NCI-H2196 (cell line): ENCODE results near the gene TMEM170A.
"Not testable (repeated sequence)": the region's sequence is repeated elsewhere in the genome, so short reads cannot be mapped to it uniquely, and the experiment has no call there.

Experiments
- DNase-seq: peaks from one replicate; lab custom pipeline; 2025; ENCODE audit not compliant: unreplicated experiment; lab: John Stamatoyannopoulos, UW

The TMEM170A gene

DNA sequence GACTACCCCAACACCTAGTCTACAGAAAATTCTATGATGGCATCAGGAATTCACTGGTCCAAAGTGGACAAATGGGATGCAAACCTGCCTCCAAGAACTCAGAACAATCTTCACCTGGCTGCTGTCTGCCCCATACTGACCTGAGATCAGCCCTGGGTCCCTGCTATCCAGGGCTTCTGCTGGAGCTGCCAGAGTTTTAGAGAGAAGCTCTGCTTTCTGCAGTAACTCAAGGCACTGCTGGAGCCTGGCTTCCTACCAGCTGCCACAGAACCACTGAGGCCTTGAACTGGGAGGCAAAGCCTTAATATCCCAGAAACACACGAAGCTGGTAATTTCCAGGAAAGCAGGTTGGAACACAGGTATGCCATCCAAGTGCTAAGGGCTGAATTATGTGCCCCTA lies 7.5 kb downstream of the TMEM170A start:
- DNase-seq: no peak

DNA sequence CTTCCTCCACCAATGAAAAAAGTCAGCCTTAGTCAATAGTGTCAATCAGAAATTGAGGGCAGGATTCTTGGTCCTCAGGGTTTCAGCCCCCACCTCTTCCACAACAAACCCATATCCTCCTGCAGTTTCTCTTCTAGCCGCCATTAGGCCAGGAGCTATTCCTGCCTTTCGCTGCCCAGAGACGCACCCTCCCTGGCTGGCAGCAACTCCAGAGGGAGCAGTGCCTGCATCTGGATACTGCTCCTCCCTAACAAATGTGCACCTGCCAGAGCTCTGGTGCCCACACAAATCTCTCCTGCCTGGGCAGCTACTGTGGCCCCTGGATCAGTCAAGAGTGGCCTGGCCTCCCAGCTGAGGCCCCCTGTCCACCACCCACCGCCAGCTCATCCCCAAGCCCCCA lies 8.0 kb downstream of the TMEM170A start:
- not testable (repeated sequence) for DNase-seq

DNA sequence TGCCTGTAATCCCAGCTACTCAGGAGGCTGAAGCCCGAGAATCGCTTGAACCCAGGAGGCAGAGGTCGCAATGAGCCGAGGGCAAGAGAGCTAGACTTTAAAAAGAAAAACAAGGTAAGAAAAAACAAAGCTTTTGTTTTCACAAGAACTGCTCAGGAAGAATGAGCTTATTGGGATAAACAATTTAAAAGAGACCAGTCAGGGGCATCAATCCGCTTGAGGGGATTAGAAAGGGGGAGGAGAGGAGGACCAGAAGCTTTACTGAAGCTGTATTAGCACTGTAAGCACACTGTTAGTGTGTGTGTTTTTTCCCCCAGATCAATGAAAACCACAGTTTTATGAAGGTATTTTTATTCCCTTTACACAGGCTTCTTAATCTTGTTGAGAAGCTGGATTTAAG lies 8.8 kb downstream of the TMEM170A start:
- DNase-seq: no peak

DNA sequence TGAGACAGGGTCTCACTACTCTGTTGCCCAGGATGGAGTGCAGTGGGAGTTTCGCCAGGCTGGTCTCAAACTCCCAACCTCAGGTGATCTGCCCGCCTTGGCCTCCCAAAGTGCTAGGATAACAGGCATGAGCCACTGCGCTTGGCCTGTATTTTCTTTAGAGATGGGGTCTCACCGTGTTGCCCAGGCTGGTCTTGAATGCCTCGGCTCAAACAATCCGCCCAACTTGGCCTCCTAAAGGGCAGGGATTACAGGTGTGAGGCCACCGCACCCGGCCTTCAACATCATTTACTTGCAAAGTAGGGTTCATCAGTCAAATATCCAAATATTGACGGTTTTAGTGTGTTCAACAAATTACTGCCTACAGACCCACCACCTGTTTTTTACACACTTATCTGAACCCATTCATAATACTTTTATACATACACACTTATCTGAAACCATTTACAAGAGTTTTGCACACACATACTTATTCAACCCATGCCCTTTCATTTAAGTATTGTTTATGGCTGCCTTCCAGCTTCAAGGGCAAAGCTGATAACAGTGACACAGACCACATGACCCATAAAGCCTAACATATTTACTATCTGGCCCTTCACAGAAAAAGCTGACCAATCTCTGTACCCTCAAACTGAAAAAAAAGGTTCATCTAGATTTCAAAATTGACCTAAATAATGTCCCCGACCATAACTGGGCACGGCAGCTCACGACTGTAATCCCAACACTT lies 11.9 kb downstream of the TMEM170A start:
- DNase-seq: no peak

DNA sequence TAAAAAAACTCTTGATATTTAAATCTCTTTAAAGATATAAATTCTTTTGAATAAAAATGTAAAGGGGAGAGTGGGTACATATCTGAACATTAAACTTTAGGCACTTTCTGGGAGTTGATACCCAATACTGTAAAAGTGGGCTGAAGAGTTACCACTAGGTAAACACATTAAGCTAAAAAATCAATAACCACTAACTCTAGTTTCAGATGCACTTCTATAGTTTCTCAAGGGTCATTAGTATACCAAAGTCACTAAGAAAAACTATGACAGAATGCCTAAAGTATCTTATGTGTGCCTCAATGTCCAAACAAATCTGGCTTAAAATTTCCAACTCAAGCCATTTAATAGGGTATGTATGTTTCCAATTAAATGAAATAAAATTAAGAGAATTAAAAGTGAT lies 18.1 kb downstream of the TMEM170A start:
- no peak for DNase-seq

DNA sequence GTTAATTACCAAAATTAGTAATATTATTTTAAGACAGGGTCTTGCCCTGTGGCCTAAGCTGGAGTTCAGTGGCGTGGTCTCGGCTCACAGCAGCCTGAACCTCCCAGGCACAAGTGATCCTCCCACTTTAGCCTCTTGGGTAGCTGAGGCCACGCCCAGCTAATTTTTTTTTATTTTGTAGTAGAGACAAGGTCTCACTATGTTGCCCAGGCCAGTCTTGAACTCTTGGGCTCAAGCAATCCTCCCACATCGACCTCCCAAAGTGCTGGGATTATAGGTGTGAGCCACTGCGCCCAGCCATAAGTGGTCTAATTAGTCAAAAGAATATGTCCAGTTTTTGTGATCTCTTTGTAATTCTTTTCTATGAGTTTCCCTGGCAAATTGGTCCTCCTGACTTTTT lies 19.2 kb downstream of the TMEM170A start:
- DNase-seq: no peak

DNA sequence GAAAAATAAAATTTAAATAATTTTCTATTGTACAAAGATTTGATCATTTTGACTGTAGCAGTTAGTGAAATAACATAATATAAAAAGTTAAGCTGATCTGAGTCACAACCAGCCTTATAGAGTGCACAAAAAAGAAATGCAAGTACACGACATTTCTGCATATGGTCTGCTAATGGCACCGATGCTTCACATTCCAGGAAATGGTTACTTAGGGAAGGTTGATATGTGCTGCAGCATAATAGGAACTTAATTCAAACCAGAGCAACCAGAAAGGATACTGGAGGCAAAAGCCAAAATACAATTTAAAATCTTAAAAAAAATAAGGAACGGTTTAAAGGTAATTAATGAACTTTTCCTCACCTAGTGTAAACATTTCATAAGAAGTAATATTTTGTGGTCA lies 21.2 kb downstream of the TMEM170A start:
- DNase-seq: no peak

DNA sequence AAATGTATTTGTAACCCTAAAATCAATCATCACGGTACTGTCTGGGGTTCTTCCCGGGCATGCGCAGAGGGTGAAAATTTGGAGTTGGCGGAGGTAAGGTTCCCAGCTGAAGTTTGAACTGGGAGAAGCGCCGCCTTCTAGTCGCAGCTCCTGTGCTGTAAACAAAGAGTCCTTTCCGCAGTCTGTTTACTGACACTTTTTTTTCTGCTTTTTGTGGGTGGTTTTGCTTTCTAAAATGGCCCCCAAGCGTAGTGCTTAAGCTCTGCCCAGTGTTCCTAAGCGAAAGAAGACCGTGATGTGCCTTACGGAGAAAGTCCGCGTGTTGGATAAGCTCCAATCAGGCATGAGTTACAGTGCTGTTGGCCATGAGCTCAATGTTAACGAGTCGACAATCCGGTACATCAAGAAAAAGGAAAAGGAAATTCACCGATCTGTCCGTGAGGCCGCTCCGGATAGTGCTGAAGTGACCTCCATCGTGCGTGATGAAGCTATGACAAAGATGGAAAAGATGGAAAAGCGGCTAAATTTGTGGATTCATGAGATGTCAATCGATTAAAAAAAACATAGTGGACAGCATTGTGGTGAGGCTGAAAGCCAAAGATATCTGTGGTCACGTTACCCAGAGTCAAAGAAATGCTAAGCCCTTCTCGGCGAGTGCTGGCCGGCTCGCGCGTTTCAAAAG lies 30.6 kb downstream of the TMEM170A start:
- peak; percentile 71 for DNase-seq

DNA sequence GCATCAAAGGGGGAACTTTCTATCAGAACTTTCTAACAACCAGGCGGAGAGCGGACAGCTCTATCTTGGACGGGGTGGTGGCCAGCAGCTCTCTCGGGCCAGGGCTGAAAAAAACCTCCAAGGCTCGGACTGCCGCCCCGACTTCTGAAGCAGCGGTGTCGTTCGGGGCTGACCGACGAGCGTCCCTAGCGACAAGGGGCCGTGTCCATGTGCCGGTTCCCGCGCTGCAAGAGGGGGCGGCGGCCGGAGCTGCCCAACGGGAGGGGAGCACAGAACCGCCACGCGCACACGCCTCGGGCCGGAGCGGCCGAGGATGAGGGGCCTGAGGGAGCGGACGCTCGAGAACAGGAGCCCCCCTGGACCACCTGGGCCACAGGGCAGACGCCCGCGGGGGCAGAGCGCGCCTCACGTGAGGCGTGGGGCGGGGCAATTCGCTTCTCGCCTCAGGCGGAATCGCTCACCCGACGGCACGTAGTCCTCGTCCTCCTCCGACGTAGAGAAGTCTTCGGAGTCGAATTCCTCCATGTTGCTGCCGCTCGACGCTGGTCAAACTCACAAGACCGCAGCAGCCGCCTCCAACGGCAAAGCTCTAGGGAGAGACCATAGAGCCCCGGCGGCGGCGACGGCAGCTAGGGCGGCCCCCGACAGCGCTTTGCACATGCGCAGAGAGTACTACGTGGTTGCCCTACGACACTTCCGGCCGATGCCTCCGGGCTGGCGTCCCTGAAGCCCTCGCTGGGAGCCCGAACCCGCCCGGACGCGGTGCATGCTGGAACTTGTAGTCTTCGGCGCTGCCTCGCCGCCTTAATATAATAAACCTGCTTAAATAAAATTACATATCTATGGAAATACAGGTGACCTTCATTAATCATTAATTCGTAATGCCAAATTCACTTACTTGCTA lies 31.4 kb downstream of the TMEM170A start, which contains the start of gene CFDP1:
CFDP1 (minus strand) TSS at position 676 of the 904 bp plus-strand sequence; CDS start at position 525, 151 bp downstream.
- peak; percentile 83 for DNase-seq

DNA sequence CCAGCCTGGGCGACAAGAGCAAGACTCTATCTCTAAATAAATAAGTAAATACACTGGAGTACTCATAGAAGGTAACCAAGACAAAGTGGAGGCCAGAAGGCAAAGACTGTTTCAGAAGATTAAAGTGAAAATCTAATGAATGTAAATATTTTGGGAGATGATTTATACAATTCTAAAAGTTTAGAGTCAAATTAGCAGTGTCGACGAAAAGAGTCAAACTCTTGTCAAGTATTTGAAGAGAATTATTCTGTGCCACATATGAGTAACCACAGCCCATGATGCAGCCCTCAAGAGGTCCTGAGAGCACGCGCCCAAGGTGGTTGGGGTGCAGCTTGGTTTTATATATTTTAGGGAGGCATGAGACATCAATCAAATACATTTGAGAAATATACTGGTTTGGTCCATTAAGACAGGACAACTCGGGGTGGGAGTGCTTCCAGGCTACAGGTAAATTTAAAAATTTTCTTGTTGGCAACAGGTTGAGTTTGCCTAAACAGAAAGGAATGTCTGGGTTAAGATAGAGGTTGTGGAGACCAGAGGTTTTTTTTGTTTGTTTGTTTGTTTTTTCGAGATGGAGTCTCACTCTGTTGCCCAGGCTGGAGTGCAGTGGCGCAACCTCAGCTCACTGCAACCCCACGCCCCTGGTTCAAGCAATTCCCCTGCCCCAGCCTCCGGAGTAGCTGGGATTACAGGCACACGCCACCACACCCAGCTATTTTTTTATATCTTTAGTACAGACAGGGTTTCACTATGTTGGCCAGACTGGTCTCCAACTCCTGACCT lies 34.7 kb downstream of the TMEM170A start:
- no peak for DNase-seq

DNA sequence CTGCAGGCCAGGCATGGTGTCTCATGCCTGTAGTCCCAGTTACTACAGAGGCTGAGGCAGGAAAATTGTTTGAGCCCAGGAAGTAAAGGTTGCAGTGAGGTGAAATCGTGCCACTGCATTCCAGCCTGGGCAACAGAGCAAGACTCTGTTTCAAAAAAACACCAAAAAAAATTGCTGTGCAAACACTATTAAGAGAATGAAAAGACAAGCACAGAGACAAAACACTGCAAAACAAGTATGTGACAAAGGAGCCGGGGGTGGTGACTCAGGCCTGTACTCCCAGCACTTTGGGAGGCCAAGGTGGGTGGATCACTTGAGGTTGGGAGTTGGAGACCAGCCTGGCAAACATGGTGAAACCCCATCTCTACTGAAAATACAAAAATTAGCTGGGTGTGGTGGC lies 38.0 kb downstream of the TMEM170A start:
- DNase-seq: not testable (repeated sequence)

DNA sequence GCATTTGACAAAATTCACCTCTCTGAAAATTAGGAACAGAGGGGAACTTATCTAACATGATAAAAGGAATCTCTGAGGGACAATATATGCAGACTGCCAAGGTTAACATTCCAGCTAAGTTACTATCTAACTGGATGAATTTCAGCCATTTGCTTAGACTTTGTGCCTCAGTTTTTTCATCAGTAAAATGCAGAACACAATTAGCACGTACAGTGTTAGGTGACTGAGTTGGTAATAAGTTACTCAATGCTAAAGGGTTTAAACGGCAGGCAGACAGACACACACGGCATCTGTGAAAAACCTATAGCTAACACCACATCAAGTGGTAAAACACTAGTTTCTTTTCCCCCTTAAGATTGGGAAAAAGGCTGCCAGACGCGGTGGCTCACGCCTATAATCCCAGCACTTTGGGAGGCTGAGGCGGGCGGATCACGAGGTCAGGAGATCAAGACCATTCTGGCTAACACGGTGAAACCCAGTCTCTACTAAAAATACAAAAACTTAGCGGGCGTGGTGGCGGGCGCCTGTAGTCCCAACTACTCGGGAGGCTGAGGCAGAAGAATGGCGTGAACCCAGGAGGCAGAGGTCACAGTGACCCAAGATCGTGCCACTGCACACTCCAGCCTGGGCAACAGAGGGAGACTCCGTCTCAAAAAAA lies 40.3 kb downstream of the TMEM170A start:
- not testable (repeated sequence) for DNase-seq

DNA sequence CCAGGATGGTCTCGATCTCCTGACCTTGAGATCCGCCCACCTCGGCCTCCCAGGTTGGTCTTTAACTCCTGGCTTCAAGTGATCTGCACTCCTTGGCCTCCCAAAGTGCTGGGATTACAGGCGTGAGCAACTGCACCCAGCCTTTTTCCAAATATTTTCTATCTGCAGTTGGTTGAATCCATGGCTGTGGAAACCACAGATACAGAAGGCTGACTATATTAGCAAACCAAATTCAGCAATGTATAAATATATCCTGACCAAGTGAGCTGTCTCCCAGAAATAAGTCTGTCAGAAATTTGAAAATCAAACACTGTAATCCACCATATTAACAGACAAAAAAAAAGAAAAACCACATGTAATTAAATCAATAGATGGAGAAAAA lies 40.8 kb downstream of the TMEM170A start:
- no peak for DNase-seq

DNA sequence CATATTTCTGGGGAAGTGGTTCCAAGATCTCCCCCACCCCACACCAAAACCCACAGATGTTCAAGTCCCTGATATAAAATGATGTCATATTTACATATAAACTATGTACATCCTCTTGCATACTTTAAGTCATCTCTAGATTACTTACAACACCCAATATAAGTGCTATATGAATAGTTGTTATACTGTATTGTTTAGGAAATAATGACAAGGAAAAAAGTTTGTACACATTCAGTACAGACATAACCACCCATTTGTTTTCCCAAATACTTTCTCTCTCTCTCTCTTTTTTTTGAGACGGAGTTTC lies 42.7 kb downstream of the TMEM170A start:
- no peak for DNase-seq

DNA sequence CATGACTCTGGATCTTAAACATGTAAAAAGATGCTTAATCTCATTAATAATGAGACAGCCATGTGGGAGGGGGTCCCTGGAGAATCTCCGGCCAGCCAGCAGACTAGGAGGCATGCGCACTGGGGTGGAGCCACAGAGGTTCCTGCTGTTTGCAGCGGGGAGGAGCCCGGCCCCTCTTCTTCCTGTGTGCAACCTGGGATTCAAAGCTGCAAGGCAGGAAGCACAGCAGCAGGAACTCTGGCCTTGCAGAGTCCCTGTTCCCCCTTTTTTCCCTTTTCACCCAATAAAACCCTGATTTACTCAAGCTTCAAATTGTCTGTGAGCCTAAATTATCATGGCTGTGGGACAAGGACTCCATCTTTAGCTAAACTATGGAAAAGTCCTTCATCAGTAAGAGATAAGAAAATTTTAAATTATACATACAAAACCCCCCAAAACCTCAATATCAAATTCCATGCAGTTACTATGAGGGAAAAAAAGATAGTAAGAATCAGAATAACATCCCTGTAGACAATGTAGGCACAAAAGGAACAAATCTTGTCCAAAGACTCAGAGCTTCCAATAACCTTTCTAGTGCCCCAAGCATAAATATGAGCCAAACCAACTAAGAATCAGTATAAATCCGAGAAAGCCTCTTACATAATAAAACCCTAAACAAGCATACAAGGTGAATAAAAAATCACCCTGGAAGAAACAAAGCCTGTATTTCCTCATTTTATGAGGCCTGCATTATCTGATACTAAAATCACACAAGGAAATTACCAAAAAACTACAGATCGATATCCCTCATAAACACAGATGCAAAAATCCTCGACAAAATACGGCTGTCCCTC lies 43.3 kb downstream of the TMEM170A start:
- no peak for DNase-seq

DNA sequence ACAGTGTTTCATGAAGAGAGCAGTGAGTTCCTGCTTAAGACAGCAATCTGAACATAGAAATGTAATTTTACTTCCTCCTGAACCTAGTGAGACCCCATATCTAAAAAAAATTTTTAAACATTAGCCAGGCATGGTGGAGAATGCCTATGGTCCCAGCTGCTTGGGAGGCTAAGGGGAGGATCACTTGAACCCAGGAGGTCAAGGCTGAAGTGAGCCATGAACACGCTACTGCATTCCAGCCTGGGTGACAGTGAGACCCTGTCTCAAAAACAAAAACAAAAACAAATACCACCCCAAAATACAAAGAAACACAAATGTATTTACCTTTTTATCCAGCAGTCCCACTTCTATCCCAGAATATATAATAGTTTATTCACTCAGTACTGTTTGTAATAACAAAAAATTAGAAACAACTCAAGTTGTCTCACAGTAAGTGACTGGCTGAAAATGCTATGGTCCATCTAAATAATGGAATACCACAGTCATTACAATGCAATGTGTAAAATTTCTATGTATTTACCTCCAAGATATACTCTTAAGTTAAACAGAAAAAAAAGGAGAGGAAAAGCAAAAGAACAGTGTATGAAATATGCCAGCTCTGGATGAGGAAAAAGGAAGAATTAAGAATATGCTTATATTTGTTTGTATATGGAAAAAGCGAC lies 47.5 kb downstream of the TMEM170A start:
- no peak for DNase-seq

DNA sequence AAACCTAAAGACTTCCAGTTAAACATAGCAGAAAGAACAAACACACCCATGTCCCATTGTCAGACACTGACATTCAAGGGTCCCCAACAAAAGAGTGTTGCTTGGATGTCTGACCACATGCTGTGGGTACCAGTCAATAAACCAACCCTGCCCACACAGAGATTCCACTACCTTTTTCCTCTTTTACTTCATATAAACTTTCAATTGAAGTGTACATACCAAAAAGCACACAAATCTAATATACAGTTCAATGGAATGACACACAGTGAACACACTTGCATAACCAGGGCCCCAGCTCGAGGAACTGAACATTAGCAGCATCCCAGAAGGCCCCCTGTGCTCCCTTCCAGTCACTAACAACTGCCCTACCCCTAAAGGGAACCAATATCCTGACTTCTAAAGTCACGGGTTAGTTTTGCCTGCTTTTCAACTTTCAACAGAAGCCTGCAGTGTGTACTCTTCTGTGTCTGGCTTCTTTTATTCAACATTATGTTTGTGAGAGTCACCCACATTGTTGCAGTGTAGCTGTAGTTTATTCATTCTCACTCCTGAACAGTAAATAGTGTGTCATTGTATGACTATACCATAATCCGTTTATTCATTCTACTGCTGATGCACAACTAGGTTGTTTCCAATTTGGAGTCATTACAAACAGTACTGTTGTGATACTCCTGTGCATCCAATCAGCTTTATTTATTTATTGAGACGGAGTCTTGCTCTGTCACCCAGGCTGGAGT lies 49.2 kb downstream of the TMEM170A start:
- no peak for DNase-seq

DNA sequence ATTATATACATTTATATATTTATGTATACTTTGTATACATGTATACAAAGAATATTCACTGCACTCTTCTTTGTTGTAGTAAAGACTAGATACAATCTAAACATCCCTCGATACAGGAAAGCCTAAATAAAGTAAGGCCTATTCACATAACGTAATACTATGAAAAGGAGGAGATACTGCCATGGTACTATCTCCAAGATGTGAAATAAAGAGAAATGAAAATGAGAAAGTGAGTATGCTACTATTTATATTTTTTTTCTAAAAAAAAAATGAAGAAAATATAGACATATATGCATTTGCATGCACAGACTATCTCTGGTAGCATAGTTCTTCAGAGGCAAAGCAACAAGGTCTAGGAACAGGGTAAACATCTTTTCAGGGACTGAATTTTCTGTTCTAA lies 50.5 kb downstream of the TMEM170A start:
- no peak for DNase-seq
